ENCODE measurements around the gene MPND. TPM values are rescaled to one million over a fixed set of nuclear protein-coding genes. Genes with fewer than 3 reads are reported as not detected.

The MPND gene
- total and polyA plus RNA-seq, 2 of the 13 experiments (the other 11 are each of a cell fraction or from before 2014, with no cell fraction given), result 10.8 to 15.8 TPM

DNA sequence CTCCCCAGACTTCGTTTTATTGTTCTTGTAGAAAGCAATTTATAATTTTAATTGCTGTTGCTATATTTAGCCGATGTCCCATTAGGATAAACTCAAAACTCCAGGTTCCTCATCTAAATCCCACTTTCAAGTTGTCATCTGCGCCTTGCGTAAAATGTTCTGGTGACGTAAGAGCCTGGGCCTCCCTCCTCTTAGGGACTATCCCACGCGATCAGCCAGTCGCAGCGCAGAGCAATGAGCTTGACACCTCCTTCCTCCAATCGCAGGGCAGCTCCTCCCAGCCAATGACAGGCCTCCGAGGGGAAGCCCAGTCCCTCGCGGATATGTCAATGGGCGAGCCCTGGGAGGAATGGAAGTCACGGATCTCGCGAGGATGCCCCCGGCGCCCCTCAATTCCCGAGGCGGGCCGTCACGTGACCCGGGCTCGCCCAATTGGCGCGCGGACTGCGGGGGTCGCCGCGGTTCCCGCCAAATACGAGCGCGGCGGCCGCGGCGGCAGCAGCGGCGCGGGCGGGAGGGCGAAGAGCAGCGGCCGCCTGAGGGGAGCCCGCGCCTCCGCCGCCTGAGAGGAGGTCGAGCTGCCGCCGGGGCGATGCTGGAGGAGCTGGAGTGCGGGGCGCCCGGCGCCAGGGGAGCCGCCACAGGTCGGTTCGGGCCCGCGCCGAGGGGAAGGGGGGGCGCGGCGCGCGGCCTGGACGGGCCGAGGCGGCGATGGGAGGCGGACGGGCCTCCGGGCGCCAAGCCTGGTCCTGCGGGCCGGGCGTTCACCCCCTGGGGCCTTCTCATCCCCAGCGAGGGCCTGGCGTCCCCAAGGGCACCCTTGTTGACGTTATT lies 59.0 kb downstream of the MPND start, which contains the start of gene CHAF1A (continued):
- TF ChIP-seq, protein P1, sequence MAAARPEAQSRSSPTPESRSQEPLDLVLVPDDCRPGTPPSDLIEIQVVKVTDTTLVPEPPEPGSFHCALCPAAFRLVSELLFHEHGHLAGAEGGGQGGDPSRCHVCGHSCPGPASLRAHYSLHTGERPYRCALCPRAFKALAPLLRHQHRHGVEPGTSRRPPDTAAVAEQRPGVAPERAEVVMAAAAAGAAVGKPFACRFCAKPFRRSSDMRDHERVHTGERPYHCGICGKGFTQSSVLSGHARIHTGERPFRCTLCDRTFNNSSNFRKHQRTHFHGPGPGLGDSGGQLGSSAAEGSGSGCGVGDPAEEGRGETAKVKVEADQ (CRISPR knock-in tag; IDR thresholded peaks at IDR 0.05; ENCODE audit: borderline replicate concordance), result 0 out of 2 replicates have a peak, but pooled peaks have one; percentile 15
- TF ChIP-seq, protein P2, sequence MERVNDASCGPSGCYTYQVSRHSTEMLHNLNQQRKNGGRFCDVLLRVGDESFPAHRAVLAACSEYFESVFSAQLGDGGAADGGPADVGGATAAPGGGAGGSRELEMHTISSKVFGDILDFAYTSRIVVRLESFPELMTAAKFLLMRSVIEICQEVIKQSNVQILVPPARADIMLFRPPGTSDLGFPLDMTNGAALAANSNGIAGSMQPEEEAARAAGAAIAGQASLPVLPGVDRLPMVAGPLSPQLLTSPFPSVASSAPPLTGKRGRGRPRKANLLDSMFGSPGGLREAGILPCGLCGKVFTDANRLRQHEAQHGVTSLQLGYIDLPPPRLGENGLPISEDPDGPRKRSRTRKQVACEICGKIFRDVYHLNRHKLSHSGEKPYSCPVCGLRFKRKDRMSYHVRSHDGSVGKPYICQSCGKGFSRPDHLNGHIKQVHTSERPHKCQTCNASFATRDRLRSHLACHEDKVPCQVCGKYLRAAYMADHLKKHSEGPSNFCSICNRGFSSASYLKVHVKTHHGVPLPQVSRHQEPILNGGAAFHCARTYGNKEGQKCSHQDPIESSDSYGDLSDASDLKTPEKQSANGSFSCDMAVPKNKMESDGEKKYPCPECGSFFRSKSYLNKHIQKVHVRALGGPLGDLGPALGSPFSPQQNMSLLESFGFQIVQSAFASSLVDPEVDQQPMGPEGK (CRISPR knock-in tag; IDR thresholded peaks at IDR 0.05), result peak; percentile 77
- TF ChIP-seq ISX (CRISPR knock-in tag; conservative IDR thresholded peaks at IDR 0.05) (no peak), ATF7-NPFF (CRISPR knock-in tag; IDR thresholded peaks at IDR 0.05; ENCODE audit: low read depth) (peak; percentile 69; the same call in 1 of the 2 replicates), POLR2A (IDR thresholded peaks at IDR 0.05; ENCODE audit: insufficient read depth in 1 of 2, low read depth in 2 of 2, low read length in 2 of 2) (peak; percentile 28 to 29; a peak in 1 of 4 replicates), YY1 (IDR thresholded peaks at IDR 0.05; ENCODE audit: insufficient read depth, insufficient replicate concordance, low read depth, low read length) (peak; percentile 70), ZFY (CRISPR knock-in tag; IDR thresholded peaks at IDR 0.05) (peak; percentile 76), TBX2 (CRISPR knock-in tag; IDR thresholded peaks at IDR 0.05; ENCODE audit: borderline replicate concordance) (peak; percentile 58; the same call in 1 of the 2 replicates), GABPA (IDR thresholded peaks at IDR 0.05; ENCODE audit: low read depth, low read length) (no peak), GABPA (CRISPR knock-in tag; IDR thresholded peaks at IDR 0.05; ENCODE audit: low read depth) (peak; percentile 68), PCBP1 (IDR thresholded peaks at IDR 0.05; ENCODE audit: borderline replicate concordance, low read depth, low read length) (no peak), AGO2 (optimal IDR thresholded peaks at IDR 0.05; ENCODE audit: low read depth, low read length) (peak; percentile 63), ZBTB38 (CRISPR knock-in tag; IDR thresholded peaks at IDR 0.05) (no peak), SIN3A (IDR thresholded peaks at IDR 0.05; ENCODE audit: borderline replicate concordance, low read depth, low read length) (peak; percentile 88; the same call in 1 of the 2 replicates), NR2F1 (CRISPR knock-in tag; IDR thresholded peaks at IDR 0.05) (peak; percentile 87 to 91), FOXA3 (CRISPR knock-in tag; IDR thresholded peaks at IDR 0.05) (peak; percentile 33), EEA1 (CRISPR knock-in tag; IDR thresholded peaks at IDR 0.05; ENCODE audit: borderline replicate concordance) (0 out of 2 replicates have a peak, but pooled peaks have one; percentile 17)
- TF ChIP-seq, protein P3, sequence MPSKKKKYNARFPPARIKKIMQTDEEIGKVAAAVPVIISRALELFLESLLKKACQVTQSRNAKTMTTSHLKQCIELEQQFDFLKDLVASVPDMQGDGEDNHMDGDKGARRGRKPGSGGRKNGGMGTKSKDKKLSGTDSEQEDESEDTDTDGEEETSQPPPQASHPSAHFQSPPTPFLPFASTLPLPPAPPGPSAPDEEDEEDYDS (CRISPR knock-in tag; IDR thresholded peaks at IDR 0.05), result peak; percentile 83
- TF ChIP-seq, protein P4, sequence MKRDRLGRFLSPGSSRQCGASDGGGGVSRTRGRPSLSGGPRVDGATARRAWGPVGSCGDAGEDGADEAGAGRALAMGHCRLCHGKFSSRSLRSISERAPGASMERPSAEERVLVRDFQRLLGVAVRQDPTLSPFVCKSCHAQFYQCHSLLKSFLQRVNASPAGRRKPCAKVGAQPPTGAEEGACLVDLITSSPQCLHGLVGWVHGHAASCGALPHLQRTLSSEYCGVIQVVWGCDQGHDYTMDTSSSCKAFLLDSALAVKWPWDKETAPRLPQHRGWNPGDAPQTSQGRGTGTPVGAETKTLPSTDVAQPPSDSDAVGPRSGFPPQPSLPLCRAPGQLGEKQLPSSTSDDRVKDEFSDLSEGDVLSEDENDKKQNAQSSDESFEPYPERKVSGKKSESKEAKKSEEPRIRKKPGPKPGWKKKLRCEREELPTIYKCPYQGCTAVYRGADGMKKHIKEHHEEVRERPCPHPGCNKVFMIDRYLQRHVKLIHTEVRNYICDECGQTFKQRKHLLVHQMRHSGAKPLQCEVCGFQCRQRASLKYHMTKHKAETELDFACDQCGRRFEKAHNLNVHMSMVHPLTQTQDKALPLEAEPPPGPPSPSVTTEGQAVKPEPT (CRISPR knock-in tag; IDR thresholded peaks at IDR 0.05; ENCODE audit: low read depth), result peak; percentile 88; the same call in 1 of the 2 replicates

Measured in HepG2 (cell line).